HG03469 (cell line): ENCODE data around the gene HPSE2.
"Not testable (repeated sequence)": the region's sequence is repeated elsewhere in the genome, so short reads cannot be mapped to it uniquely, and the experiment has no call there.

Experiments
- ATAC-seq: cut with Tn5 transposase; IDR thresholded peaks from one replicate; pipeline ENCODE4 v1.9.1; 2021; ENCODE audit warnings: mild to moderate bottlenecking, moderate library complexity, moderate number of reproducible peaks; ENCODE audit not compliant: unreplicated experiment

The HPSE2 gene

DNA sequence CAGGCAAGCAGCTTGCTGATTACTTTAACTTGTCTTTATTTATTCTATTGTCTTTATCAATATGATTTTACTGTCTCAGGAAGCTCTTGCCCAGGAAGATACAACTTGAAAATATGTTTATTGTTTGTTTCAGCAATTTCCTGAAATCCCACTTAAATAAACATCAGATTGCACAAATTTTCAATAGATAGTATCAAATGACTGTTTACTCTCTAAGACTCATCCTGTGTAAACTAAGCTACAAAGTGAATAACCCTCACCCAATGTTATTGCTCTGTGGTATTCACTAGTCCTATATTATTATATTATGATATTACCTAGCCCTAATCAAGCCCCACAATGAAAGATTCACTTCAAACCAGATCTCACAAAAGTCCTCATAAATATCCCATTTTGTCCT is 658.5 kb downstream of the HPSE2 start:
- ATAC-seq: no peak

DNA sequence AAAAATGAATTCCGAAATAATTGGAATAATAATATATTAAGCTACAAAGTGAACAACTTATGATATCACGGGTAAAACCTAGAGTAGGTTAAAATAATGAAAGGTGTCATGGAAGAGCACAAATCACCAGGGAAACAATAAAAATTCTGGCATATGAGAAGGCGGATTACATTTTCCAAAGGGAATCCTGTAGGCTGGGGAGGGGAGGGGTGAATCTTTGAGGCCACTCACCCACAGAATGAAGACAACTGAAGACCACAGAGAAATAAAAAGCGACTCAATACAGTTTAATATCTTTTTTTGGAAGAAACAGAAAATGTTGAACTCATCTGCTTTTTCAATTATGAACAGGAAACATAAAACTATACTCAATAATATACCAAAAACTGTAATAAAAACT is 659.6 kb downstream of the HPSE2 start:
- no peak for ATAC-seq

DNA sequence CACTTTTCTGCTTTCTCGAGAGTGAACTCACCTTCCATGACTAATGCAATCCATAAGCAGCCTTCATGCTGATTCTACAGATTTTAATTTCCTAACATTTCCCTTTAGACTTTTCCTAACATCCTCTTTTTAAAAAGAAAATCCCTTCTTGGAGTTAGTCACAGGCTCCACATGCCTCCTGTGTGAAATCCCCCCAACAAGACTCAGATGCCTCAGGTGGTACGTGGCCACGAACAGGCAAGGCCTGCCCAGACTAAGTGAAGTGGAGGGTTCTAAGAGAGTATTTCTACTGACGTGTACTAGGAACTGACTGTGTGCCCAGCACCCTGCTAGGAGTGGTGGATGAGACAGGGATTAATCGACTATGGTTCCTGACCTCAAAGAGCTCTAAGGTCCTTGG is 663.1 kb downstream of the HPSE2 start:
- ATAC-seq: no peak

- ATAC-seq: no peak
Observed at GRCh38 chr10:98570834-98571233, 664.8 kb downstream of the HPSE2 start.

GRCh38 chr10:98569853-98570252 is 665.8 kb downstream of the HPSE2 start:
- no peak for ATAC-seq

DNA sequence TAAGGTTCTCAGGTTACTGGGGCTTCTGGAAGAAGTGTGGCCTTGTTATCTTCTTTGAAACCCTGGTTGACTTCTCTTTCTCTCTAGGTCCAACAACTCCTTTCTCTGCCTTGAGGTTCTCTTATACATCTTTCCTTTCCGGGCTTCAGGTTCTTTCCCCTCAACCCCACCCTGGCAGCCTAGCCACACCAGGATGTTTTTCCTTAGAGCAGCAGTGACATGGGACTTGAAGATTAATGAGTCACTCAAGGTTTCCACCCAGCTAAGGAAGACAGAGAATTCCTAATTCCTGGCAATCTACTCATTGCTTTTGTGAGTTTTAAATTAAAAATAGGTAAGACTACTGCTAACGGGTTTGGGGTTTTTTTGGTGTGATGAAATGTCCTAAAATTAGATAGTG is 667.1 kb downstream of the HPSE2 start:
- no peak for ATAC-seq

- ATAC-seq: no peak
Observed at GRCh38 chr10:98567391-98568133, 668.1 kb downstream of the HPSE2 start.

GRCh38 chr10:98563811-98564210 is 671.8 kb downstream of the HPSE2 start:
- ATAC-seq: no peak

DNA sequence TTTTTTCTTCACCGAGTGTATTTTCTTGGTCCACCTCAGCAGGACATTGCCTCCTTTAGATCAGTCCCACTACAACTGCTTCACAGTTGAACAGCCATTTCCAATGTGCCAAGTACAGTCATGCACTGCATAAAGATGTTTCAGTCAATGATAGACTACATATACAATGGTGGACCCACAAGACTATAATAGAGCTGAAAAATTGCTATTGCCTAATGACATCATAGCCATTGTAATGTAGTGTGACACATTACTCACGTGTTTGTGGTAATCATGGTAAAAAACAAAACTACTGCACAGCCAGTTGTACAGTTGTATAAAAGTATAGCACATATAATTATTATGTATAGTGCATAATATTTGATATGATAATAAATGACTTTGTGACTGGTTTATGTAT is 675.1 kb downstream of the HPSE2 start:
- no peak for ATAC-seq

DNA sequence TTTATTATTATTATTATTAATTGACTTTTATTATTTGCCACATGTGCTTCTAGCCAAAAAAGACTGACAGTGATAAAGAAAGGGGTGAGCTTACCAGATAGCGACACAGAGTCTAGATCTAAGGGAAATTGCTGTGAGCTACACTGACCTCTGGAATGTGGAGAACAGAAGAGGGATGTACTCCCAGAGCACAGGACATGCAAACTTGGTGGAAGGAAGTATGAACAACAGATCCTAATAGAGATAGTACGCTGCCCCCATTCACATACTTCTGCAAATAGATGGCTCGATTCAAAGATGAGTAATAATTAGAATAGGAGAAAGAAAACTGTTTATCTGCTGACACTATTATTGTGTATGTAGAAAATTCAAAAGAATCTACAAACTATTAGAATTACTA is 679.6 kb downstream of the HPSE2 start:
- ATAC-seq: no peak

- no peak for ATAC-seq
Observed at GRCh38 chr10:98555021-98555619, 680.5 kb downstream of the HPSE2 start.

GRCh38 chr10:98541561-98541960 is 694.1 kb downstream of the HPSE2 start:
- ATAC-seq: not testable (repeated sequence)

- ATAC-seq: no peak
Observed at GRCh38 chr10:98539578-98539977, 696.1 kb downstream of the HPSE2 start.

DNA sequence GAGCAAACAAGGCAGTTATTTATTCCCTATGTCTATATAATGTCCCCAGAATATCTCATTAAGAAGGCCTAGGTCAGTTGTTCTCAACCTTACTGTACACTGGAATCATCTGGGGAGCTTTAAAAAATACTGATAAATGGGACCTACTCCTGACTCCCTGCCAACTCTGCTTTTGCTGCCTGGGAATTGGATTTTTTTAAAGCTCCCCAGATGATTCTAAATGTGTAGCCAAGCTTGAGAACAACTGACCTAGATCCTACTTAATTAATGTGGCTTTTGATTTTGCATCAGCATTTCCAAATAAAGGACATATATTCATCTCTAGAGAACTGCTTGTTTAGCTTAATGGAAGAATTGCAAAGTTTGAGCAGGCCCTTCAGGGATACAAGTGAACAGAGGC is 697.2 kb downstream of the HPSE2 start:
- ATAC-seq: no peak

GRCh38 chr10:98536551-98536950 is 699.1 kb downstream of the HPSE2 start:
- no peak for ATAC-seq

DNA sequence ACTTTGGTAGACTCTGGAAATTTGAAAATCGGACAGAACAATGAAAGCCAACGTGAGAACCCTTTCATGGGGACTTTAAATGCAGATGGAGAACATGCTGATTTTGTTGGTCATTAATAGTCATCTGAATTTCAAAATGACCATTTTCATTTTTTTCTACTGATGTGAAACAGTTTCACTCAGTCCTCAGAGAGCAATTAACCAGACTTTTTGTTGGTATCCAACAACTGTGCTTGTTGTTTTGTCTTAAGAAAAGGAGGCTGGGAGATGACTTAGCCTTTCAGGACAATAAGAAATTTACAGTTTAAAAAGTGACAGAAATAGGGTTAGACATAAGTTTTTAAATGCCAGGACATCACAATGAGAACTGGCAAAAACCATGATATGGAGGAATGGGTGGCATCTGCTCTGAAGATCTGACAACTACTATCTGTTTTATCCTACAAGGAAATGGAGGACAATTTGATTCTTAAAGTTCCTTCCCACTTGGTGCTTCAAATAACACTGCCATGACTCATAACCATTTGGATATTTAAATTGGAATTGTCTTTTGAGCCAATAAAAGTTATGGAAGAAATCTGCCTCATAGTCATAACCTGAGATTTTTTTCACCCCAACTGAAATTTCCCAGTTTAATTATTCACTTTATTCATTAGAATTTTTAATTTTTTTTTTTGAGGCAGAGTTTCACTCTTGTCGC is 701.8 kb downstream of the HPSE2 start:
- ATAC-seq: no peak

- no peak for ATAC-seq
Observed at GRCh38 chr10:98533241-98533640, 702.4 kb downstream of the HPSE2 start.

DNA sequence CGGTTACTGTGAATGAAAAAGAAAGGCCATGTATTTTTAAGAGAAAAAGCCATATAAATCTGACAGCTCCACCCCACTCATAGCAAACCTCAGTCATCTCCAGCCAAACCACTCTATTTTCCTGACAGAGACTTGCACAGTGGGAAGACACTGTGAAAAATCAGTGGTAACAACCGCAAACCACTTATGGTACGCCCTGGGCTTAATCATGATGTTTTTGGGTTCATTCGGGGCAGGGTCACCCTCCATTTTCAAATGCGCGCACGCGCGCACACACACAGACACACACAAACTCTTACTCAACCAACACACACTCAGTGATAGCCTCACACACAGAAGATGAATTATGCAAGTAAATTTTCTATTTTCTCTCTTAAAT is 706.9 kb downstream of the HPSE2 start:
- ATAC-seq: no peak

- ATAC-seq: no peak
Observed at GRCh38 chr10:98528166-98528804, 707.4 kb downstream of the HPSE2 start.

- ATAC-seq: no peak
Observed at GRCh38 chr10:98525969-98526368, 709.7 kb downstream of the HPSE2 start.

- no peak for ATAC-seq
Observed at GRCh38 chr10:98524124-98524523, 711.5 kb downstream of the HPSE2 start.

- no peak for ATAC-seq
Observed at GRCh38 chr10:98519841-98520240, 715.8 kb downstream of the HPSE2 start.
